GM21717 (cell line): ENCODE measurements around the gene TCERG1L.
"Not testable (repeated sequence)": the region's sequence is repeated elsewhere in the genome, so short reads cannot be mapped to it uniquely, and the experiment has no call there.

Experiments
- ATAC-seq: cut with Tn5 transposase; IDR thresholded peaks from one replicate; pipeline ENCODE4 v1.9.1; 2021; ENCODE audit warnings: mild to moderate bottlenecking, moderate library complexity; ENCODE audit not compliant: unreplicated experiment

Gene TCERG1L

GRCh38 chr10:131091682-131092081 lies 219.8 kb downstream of the TCERG1L start:
- ATAC-seq = no peak

- no peak for ATAC-seq
These were observed 220.5 kb downstream of the TCERG1L start for GRCh38 chr10:131090761-131091661.

GRCh38 chr10:131089861-131090260 lies 221.7 kb downstream of the TCERG1L start:
- ATAC-seq = no peak

- ATAC-seq = no peak
These were observed 222.4 kb downstream of the TCERG1L start for GRCh38 chr10:131089150-131089549.

- ATAC-seq = no peak
These were observed 222.9 kb downstream of the TCERG1L start for GRCh38 chr10:131088619-131089018.

GRCh38 chr10:131087464-131088215 lies 223.9 kb downstream of the TCERG1L start:
- ATAC-seq = no peak

- no peak for ATAC-seq
These were observed 225.0 kb downstream of the TCERG1L start for GRCh38 chr10:131086511-131086910.

GRCh38 chr10:131086094-131086493 lies 225.4 kb downstream of the TCERG1L start:
- no peak for ATAC-seq

GRCh38 chr10:131085091-131085860 lies 226.2 kb downstream of the TCERG1L start:
- ATAC-seq = no peak

GRCh38 chr10:131084791-131085090 lies 226.8 kb downstream of the TCERG1L start:
- ATAC-seq = no peak

- ATAC-seq = no peak
These were observed 227.4 kb downstream of the TCERG1L start for GRCh38 chr10:131083915-131084790.

GRCh38 chr10:131082991-131083481 lies 228.5 kb downstream of the TCERG1L start:
- no peak for ATAC-seq

- ATAC-seq = no peak
These were observed 229.2 kb downstream of the TCERG1L start for GRCh38 chr10:131082201-131082850.

- no peak for ATAC-seq
These were observed 229.7 kb downstream of the TCERG1L start for GRCh38 chr10:131081786-131082185.

- ATAC-seq = no peak
These were observed 230.1 kb downstream of the TCERG1L start for GRCh38 chr10:131081376-131081775.

GRCh38 chr10:131080571-131080970 lies 230.9 kb downstream of the TCERG1L start:
- no peak for ATAC-seq

GRCh38 chr10:131079314-131079713 lies 232.2 kb downstream of the TCERG1L start:
- ATAC-seq = no peak

GRCh38 chr10:131078882-131079280 lies 232.6 kb downstream of the TCERG1L start:
- not testable (repeated sequence) for ATAC-seq

- no peak for ATAC-seq
These were observed 233.2 kb downstream of the TCERG1L start for GRCh38 chr10:131078131-131078881.
